Vagina (tissue), 2 donors: ENCODE data around the gene FBXO2.

Source experiments
- CTCF ChIP-seq, 3 experiments: fragments of 450-650 bp in 2 of 3; fragments of 200-600 bp in 1 of 3; sonication (generic) in 1 of 3; IDR thresholded peaks; one replicate each; pipeline ENCODE4 v1.5.1; 2017 to 2019; ENCODE audit warnings: antibody characterized with exemption in 3 of 3, mild to moderate bottlenecking in 2 of 3, moderate library complexity in 2 of 3
- POLR2A ChIP-seq, 2 donors: fragments of 450-650 bp; IDR thresholded peaks; one replicate each; pipeline ENCODE4 v1.6.1; 2017; ENCODE audit warnings: antibody characterized with exemption in 2 of 2, mild to moderate bottlenecking in 2 of 2, moderate library complexity in 2 of 2
- POLR2AphosphoS5 ChIP-seq, 2 donors: sonication (generic); formaldehyde crosslinking; IDR thresholded peaks; one replicate each; pipeline ENCODE4 v1.9.0; 2017; ENCODE audit warnings: antibody characterized with exemption in 2 of 2, mild to moderate bottlenecking in 2 of 2, low read depth in 1 of 2; ENCODE audit not compliant: insufficient read depth in 1 of 2

DNA sequence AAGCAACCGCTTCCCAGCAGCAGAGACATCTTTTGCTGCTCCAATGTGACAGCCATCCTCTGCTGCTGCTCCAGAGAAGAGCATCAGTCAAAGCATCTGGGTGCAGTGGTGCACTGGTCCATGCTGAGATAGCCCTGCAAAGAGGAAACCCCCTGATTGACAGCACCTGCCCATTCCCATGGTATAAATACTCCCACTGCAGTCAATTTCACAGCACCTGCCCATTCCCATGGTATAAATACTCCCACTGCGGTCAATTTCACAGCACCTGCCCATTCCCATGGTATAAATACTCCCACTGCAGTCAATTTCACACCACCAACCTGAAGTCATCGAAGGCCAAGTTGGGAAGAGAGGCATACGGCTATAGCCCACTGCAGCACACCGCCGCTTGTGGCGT lies 25.5 kb downstream of the FBXO2 start:
- TF ChIP-seq CTCF (IDR thresholded peaks at IDR 0.05) (no peak), POLR2AphosphoS5 (IDR thresholded peaks at IDR 0.05; ENCODE audit: insufficient read depth in 1 of 2, low read depth in 1 of 2) (no peak), POLR2A (IDR thresholded peaks at IDR 0.05) (no peak)
